ENCODE data around the gene NDST1. TPM values are rescaled to one million over a fixed set of nuclear protein-coding genes. Genes with fewer than 3 reads are reported as not detected.

Gene NDST1
- total and polyA plus RNA-seq, 10 of the 15 experiments (the other 5 are each of a cell fraction or from before 2014, with no cell fraction given) = 0.20 to 53.5 (median 12.9) TPM

DNA sequence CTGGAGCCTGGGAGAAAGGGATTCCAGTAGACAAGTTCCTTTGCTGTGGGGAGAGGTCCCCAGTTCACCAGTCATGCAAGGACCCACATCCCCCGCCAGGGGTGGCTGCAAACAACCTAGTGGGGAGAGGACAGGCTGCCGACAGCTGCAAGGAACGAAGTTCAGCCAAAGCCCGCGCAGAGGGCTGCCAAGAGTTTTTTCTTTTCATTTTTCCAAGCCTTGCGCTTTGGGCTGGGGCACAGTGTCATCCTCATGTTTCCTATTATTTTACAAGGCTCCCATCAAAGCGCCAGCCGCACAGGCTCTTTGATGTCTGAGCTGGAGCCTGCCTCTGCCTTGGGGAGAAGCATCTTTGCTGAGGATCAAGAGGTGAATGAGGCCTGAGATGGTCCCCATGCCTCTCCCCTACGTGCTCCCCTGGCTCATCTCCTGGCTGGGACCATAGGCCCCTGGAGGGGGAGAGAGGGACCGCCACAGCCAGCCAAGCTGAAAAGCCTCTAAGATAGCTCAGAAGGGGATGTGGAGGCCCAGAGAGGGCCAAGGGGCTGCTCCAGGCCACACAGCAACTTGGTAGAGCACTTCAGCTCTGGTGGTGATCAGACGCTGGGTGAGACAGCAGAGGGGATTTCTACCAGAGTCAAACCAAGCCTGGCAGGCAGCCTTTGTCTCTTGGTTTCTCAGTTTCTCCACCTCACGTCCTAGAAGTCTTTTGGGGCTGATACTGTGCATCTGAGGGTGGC is 82.1 kb downstream of the NDST1 start:
- no TSS peak for BruUV-seq (replicated peaks)
- in situ Hi-C loops (cut with MboI) = no loop called here
- FAIRE-seq = no peak
- peak overlapping the region; percentile 60 for H3K4me2 ChIP-seq (ENCODE audit: control insufficient read depth, insufficient read depth)
- no peaks in the 10 kb centered on the region for H3K79me2 ChIP-seq (ENCODE audit: control insufficient read depth, insufficient read depth, low read length)
- H2AFZ ChIP-seq (ENCODE audit: control insufficient read depth, low read depth, low read length) = no peak overlapping the region; the same call in 1 of the 2 replicates
- H3K9me3 ChIP-seq (replicated peaks; ENCODE audit: control insufficient read depth, insufficient read depth, low read length) = no peaks in the 10 kb centered on the region
- no peaks in the 10 kb centered on the region for H4K20me1 ChIP-seq (ENCODE audit: control insufficient read depth, insufficient read depth)
- no peak overlapping the region for H3K9ac ChIP-seq (ENCODE audit: control insufficient read depth, insufficient read depth, low read length)
- no peak overlapping the region for H3K27ac ChIP-seq (ENCODE audit: control insufficient read depth, insufficient read depth)
- no peaks in the 10 kb centered on the region for H3K36me3 ChIP-seq (ENCODE audit: control insufficient read depth in 2 of 2, insufficient read depth in 2 of 2, low read length in 1 of 2)
- intact Hi-C loops (cut with micrococcal nuclease; ENCODE audit: unreplicated experiment) = no loop called here
- ATAC-seq = peak; percentile 94
- no peak overlapping the region for H3K4me3 ChIP-seq
- POLR2A ChIA-PET = interaction anchor here (1.0 to 3.7 kb wide), 3 partner anchors 13 to 36 kb away, joined by 3 to 25 read pairs (median 4); no protein-coding TSS in a partner anchor
- CTCF ChIA-PET = interaction anchor here (0.7 to 2.3 kb wide), 10 partner anchors 22 to 365 kb away, joined by 3 to 15 read pairs (median 3); no protein-coding TSS in a partner anchor
- DNase-seq (ENCODE audit: low read depth, low spot score) = peak; percentile 56
- SMC1A ChIA-PET (ENCODE audit: uncharacterized antibody, unreplicated experiment) = interaction anchor here (0.6 to 4.1 kb wide), 9 partner anchors 8 to 136 kb away, joined by 3 to 21 read pairs (median 4); no protein-coding TSS in a partner anchor
- H3K4me1 ChIP-seq (ENCODE audit: control insufficient read depth, insufficient read depth, low read length) = peaks cover 13% of the 10 kb centered on the region
- RAD21 ChIA-PET (ENCODE audit: unreplicated experiment) = interaction anchor here (1.1 to 2.4 kb wide), 6 partner anchors 25 to 256 kb away, joined by 3 to 15 read pairs (median 4); partner anchors contain the start of gene IRGM
- WGBS (ENCODE audit: insufficient coverage, insufficient replicate concordance, low lambda C conversion rate, missing lambda C conversion rate) = 44% methylated on average over 12 of the region's 12 CpGs
- H3K27me3 ChIP-seq (replicated peaks in 1 of 2; ENCODE audit: control insufficient read depth in 2 of 2, insufficient read depth in 2 of 2, low read length in 1 of 2) = no peaks in the 10 kb centered on the region; a peak in 1 of 4 replicates
- TF ChIP-seq, protein P1, sequence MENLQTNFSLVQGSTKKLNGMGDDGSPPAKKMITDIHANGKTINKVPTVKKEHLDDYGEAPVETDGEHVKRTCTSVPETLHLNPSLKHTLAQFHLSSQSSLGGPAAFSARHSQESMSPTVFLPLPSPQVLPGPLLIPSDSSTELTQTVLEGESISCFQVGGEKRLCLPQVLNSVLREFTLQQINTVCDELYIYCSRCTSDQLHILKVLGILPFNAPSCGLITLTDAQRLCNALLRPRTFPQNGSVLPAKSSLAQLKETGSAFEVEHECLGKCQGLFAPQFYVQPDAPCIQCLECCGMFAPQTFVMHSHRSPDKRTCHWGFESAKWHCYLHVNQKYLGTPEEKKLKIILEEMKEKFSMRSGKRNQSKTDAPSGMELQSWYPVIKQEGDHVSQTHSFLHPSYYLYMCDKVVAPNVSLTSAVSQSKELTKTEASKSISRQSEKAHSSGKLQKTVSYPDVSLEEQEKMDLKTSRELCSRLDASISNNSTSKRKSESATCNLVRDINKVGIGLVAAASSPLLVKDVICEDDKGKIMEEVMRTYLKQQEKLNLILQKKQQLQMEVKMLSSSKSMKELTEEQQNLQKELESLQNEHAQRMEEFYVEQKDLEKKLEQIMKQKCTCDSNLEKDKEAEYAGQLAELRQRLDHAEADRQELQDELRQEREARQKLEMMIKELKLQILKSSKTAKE (IDR thresholded peaks at IDR 0.05; ENCODE audit: low read depth, poor library complexity, severe bottlenecking) = no peak
- peak; percentile 57 for TF ChIP-seq RAD21 (IDR thresholded peaks at IDR 0.05; ENCODE audit: insufficient read depth, low read depth, low read length)
- TF ChIP-seq ZNF217 (IDR thresholded peaks at IDR 0.05) = 0 out of 2 replicates have a peak, but pooled peaks have one; percentile 31
- 0 out of 2 replicates have a peak, but pooled peaks have one; percentile 26 for TF ChIP-seq ATF7 (IDR thresholded peaks at IDR 0.05; ENCODE audit: low read depth)
- TF ChIP-seq, protein P2, sequence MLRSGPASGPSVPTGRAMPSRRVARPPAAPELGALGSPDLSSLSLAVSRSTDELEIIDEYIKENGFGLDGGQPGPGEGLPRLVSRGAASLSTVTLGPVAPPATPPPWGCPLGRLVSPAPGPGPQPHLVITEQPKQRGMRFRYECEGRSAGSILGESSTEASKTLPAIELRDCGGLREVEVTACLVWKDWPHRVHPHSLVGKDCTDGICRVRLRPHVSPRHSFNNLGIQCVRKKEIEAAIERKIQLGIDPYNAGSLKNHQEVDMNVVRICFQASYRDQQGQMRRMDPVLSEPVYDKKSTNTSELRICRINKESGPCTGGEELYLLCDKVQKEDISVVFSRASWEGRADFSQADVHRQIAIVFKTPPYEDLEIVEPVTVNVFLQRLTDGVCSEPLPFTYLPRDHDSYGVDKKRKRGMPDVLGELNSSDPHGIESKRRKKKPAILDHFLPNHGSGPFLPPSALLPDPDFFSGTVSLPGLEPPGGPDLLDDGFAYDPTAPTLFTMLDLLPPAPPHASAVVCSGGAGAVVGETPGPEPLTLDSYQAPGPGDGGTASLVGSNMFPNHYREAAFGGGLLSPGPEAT (IDR thresholded peaks at IDR 0.05; ENCODE audit: low read depth) = peak; percentile 78
- peak; percentile 42; the same call in 1 of the 2 replicates for TF ChIP-seq SMC3 (IDR thresholded peaks at IDR 0.05; ENCODE audit: borderline replicate concordance, low read length)
- no peak for TF ChIP-seq SUZ12 (IDR thresholded peaks at IDR 0.05; ENCODE audit: unreplicated experiment)
- TF ChIP-seq, protein P3, sequence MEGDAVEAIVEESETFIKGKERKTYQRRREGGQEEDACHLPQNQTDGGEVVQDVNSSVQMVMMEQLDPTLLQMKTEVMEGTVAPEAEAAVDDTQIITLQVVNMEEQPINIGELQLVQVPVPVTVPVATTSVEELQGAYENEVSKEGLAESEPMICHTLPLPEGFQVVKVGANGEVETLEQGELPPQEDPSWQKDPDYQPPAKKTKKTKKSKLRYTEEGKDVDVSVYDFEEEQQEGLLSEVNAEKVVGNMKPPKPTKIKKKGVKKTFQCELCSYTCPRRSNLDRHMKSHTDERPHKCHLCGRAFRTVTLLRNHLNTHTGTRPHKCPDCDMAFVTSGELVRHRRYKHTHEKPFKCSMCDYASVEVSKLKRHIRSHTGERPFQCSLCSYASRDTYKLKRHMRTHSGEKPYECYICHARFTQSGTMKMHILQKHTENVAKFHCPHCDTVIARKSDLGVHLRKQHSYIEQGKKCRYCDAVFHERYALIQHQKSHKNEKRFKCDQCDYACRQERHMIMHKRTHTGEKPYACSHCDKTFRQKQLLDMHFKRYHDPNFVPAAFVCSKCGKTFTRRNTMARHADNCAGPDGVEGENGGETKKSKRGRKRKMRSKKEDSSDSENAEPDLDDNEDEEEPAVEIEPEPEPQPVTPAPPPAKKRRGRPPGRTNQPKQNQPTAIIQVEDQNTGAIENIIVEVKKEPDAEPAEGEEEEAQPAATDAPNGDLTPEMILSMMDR (IDR thresholded peaks at IDR 0.05 in 2 of 3, conservative IDR thresholded peaks at IDR 0.05 in 1 of 3; ENCODE audit: control insufficient read depth in 2 of 3, extremely low read depth in 1 of 3, insufficient read depth in 1 of 3, low read depth in 3 of 3, low read length in 3 of 3) = peak; percentile 37 to 43 (median 40); a peak in 4 of 6 replicates
- 0 out of 2 replicates have a peak, but pooled peaks have one; percentile 25 for TF ChIP-seq PAX5 (IDR thresholded peaks at IDR 0.05; ENCODE audit: borderline replicate concordance, low read depth, low read length)
- TF ChIP-seq NBN (IDR thresholded peaks at IDR 0.05) = 0 out of 2 replicates have a peak, but pooled peaks have one; percentile 22
- TF ChIP-seq NFXL1 (IDR thresholded peaks at IDR 0.05; ENCODE audit: borderline replicate concordance) = peak; percentile 94
- peak; percentile 99 for TF ChIP-seq SMARCA5 (IDR thresholded peaks at IDR 0.05)

All from GM12878 (cell line).